Nephron (organoid): ENCODE measurements around the gene COL15A1.

ENCODE experiments used
- H3K27ac Mint-ChIP-seq, 3 experiments: 2 replicates each; pipeline ENCODE4 v1.8.0; 2020; ENCODE audit warnings: mixed read lengths in 3 of 3, mild to moderate bottlenecking in 2 of 3, moderate library complexity in 1 of 3
- H3K27me3 Mint-ChIP-seq: 2 replicates; pipeline ENCODE4 v1.8.0; 2021; ENCODE audit warnings: low read depth, mild to moderate bottlenecking, moderate library complexity, mixed read lengths
- H3K36me3 Mint-ChIP-seq: 2 replicates; pipeline ENCODE4 v1.8.0; 2020; ENCODE audit warnings: low read depth, mixed read lengths
- H3K4me1 Mint-ChIP-seq: 2 replicates; pipeline ENCODE4 v1.8.0; 2020; ENCODE audit warnings: mixed read lengths
- H3K4me3 Mint-ChIP-seq, 3 experiments: 2 replicates each; pipeline ENCODE4 v1.8.0; 2020; ENCODE audit warnings: mild to moderate bottlenecking in 3 of 3, mixed read lengths in 3 of 3, moderate library complexity in 2 of 3
- H3K9me3 Mint-ChIP-seq: 2 replicates; pipeline ENCODE4 v1.8.0; 2020; ENCODE audit warnings: mixed read lengths
- CTCF ChIP-seq, 3 experiments: fragments of 200-600 bp; sonication (generic); IDR thresholded peaks; one replicate each; pipeline ENCODE4 v1.5.0; 2021; ENCODE audit warnings: antibody characterized with exemption in 3 of 3; ENCODE audit not compliant: unreplicated experiment in 3 of 3

The COL15A1 gene

DNA sequence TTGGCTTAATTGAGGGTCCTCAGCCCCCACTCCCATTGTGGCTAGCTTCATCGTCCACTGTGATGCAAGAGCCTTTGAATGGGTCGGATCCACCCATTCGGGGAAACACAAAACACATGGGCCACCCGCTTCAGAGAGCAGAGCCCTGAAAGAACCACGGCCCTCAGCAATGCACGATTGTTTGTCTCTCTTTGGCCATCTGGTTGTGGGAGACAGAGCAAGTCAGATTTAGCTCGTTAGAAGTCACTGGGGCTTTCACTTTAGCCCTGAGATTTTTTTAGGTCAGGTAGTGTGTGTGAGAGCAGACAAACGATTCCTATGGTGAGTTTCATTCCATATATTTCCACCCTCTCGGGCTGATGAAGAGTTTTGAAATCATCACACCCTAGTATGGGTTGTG is 12.9 kb upstream of the COL15A1 start:
- no peaks in the 10 kb centered on the region for H3K9me3 Mint-ChIP-seq
- peak overlapping the region in 2 of 3 experiments; percentile 51 to 99 for H3K27ac Mint-ChIP-seq
- H3K4me1 Mint-ChIP-seq = peaks cover 68% of the 10 kb centered on the region
- H3K36me3 Mint-ChIP-seq = no peaks in the 10 kb centered on the region
- TF ChIP-seq CTCF (IDR thresholded peaks at IDR 0.05; ENCODE audit: unreplicated experiment in 3 of 3) = no peak
- H3K27me3 Mint-ChIP-seq = peaks cover 3% of the 10 kb centered on the region
- H3K4me3 Mint-ChIP-seq = no peak overlapping the region

GRCh38 chr9:98931600-98932389 is 11.9 kb upstream of the COL15A1 start:
- peak overlapping the region in 2 of 3 experiments; percentile 57 to 99 for H3K27ac Mint-ChIP-seq
- no peak overlapping the region for H3K4me3 Mint-ChIP-seq
- no peaks in the 10 kb centered on the region for H3K36me3 Mint-ChIP-seq
- no peak for TF ChIP-seq CTCF (IDR thresholded peaks at IDR 0.05; ENCODE audit: unreplicated experiment in 3 of 3)
- H3K4me1 Mint-ChIP-seq = peaks cover 67% of the 10 kb centered on the region
- H3K27me3 Mint-ChIP-seq = peaks cover 3% of the 10 kb centered on the region
- no peaks in the 10 kb centered on the region for H3K9me3 Mint-ChIP-seq

GRCh38 chr9:98933185-98933584 is 10.5 kb upstream of the COL15A1 start:
- Mint-ChIP-seq H3K9me3 (no peaks in the 10 kb centered on the region), H3K27me3 (peaks cover 3% of the 10 kb centered on the region), H3K36me3 (no peaks in the 10 kb centered on the region), H3K27ac (no peak overlapping the region), H3K4me1 (peaks cover 68% of the 10 kb centered on the region), H3K4me3 (no peak overlapping the region)
- TF ChIP-seq CTCF (IDR thresholded peaks at IDR 0.05; ENCODE audit: unreplicated experiment in 3 of 3) = no peak

DNA sequence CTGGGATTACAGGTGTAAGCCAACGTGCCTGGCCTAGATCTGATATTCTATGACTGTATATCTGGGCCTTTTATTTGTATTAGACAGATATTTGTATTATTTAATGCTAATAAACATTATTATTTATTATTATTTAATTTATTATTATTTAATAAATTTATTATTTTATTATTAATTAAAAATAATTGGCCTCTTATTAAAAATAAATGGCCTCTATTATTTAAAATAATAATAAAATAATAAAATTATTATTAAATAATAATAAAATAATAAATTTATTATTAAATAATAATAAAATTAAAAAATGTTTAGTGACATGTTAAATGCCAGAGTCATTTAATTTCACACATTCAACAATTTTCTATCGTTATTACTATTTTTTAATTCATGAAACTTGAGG is 9.8 kb upstream of the COL15A1 start:
- Mint-ChIP-seq H3K4me3 (no peak overlapping the region), H3K27me3 (peaks cover 6% of the 10 kb centered on the region), H3K4me1 (peaks cover 68% of the 10 kb centered on the region), H3K27ac (no peak overlapping the region), H3K36me3 (no peaks in the 10 kb centered on the region), H3K9me3 (no peaks in the 10 kb centered on the region)
- no peak for TF ChIP-seq CTCF (IDR thresholded peaks at IDR 0.05; ENCODE audit: unreplicated experiment in 3 of 3)

DNA sequence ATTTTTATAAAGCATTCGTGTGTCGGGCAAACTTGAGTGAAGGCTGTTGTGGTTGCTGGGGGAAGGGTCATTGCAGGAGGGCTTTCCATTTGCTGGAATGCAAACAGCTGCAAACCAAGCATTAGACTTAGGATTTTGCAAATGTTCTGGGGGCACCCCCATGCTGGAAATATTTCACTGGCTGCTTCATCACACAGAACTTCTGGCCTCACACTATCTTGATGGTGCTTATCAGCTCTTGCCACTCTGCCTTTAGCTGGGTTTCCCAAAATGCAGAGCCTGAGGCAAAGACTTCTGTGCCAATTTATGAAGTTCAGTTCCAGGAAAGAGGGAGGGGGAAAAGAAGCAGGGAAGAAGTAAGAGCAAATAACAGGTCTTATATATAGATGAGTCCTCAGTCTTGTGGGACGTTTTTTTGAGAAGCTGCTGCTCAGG is 8.6 kb upstream of the COL15A1 start:
- H3K36me3 Mint-ChIP-seq = no peaks in the 10 kb centered on the region
- H3K9me3 Mint-ChIP-seq = no peaks in the 10 kb centered on the region
- H3K27me3 Mint-ChIP-seq = peaks cover 8% of the 10 kb centered on the region
- H3K4me1 Mint-ChIP-seq = peaks cover 65% of the 10 kb centered on the region
- peak overlapping the region; percentile 37 to 55 (median 53) for H3K27ac Mint-ChIP-seq
- TF ChIP-seq CTCF (IDR thresholded peaks at IDR 0.05; ENCODE audit: unreplicated experiment in 3 of 3) = no peak
- peak overlapping the region in 1 of 3 experiments; percentile 2 for H3K4me3 Mint-ChIP-seq

DNA sequence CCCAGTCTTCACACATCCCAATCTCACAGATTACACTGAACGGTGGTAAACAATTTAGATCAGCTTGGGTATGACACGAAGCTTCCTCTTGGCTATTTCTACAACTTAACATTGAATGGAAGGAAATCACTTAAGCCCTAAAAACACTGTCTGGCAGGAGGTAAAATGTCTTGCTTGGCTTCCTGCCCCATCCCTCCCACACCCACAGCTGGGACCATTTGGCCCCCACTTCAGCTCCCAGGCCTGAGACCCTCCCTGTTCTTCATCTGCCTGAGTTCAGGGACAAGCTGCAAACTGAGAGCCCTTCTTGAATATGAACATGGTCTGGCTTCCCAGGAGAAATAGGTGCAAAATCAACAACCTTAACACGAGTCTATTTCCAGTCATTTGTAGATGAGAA is 3.4 kb upstream of the COL15A1 start:
- TF ChIP-seq CTCF (IDR thresholded peaks at IDR 0.05; ENCODE audit: unreplicated experiment in 3 of 3) = no peak
- peaks cover 63% of the 10 kb centered on the region for H3K4me1 Mint-ChIP-seq
- peaks cover 55% of the 10 kb centered on the region for H3K27me3 Mint-ChIP-seq
- H3K36me3 Mint-ChIP-seq = no peaks in the 10 kb centered on the region
- peak overlapping the region in 2 of 3 experiments; percentile 51 to 64 for H3K27ac Mint-ChIP-seq
- peak overlapping the region in 1 of 3 experiments; percentile 48 for H3K4me3 Mint-ChIP-seq
- H3K9me3 Mint-ChIP-seq = no peaks in the 10 kb centered on the region
